Left renal cortex interstitium (tissue), 4 donors: ENCODE results near the gene CLEC4G. TPM values are rescaled to one million over a fixed set of nuclear protein-coding genes. Genes with fewer than 3 reads are reported as not detected.

Experiments used
- DNase-seq, 4 donors: peaks; one replicate each; pipeline ENCODE4 v3.0.0-alpha.2; 2013; ENCODE audit warnings: low read depth in 4 of 4, low spot score in 2 of 4, missing footprints in 1 of 4
- polyA plus RNA-seq, 4 donors: library from polyadenylated mRNA; unstranded; fragments of 120-200 nt; gene quantifications; one replicate each; pipeline ENCODE4 v1.2.1, GENCODE V29; 2013; ENCODE audit not compliant: insufficient read length in 4 of 4

Gene CLEC4G
- polyA plus RNA-seq, 4 donors = 0.21 TPM; not detected in 3

- DNase-seq = no peak
Measured at GRCh38 chr19:7729831-7730285, 2.1 kb downstream of the CLEC4G start.

- DNase-seq = no peak
Measured at GRCh38 chr19:7729211-7729610, 2.7 kb downstream of the CLEC4G start.

- no peak for DNase-seq
Measured at GRCh38 chr19:7725791-7726190, 6.1 kb downstream of the CLEC4G start.

- no peak for DNase-seq
Measured at GRCh38 chr19:7722231-7722651, 9.7 kb downstream of the CLEC4G start.

- DNase-seq = no peak
Measured at GRCh38 chr19:7720351-7720750, 11.6 kb downstream of the CLEC4G start.

- DNase-seq = no peak
Measured at GRCh38 chr19:7718668-7719067, 13.2 kb downstream of the CLEC4G start.

GRCh38 chr19:7716762-7717161 lies 15.1 kb downstream of the CLEC4G start:
- DNase-seq = no peak

GRCh38 chr19:7715671-7716070 lies 16.2 kb downstream of the CLEC4G start:
- no peak for DNase-seq

- no peak for DNase-seq
Measured at GRCh38 chr19:7710616-7711015, 21.3 kb downstream of the CLEC4G start.

GRCh38 chr19:7709932-7710460 lies 21.9 kb downstream of the CLEC4G start:
- DNase-seq = no peak

- no peak for DNase-seq
Measured at GRCh38 chr19:7706955-7707456, 24.9 kb downstream of the CLEC4G start.

GRCh38 chr19:7706188-7706954 lies 25.5 kb downstream of the CLEC4G start:
- DNase-seq = no peak

- DNase-seq = no peak
Measured at GRCh38 chr19:7705387-7706187, 26.3 kb downstream of the CLEC4G start.

- DNase-seq = no peak
Measured at GRCh38 chr19:7704280-7705060, 27.4 kb downstream of the CLEC4G start.

- no peak for DNase-seq
Measured at GRCh38 chr19:7703332-7703731, 28.6 kb downstream of the CLEC4G start.

GRCh38 chr19:7701654-7702457 lies 30.1 kb downstream of the CLEC4G start, which contains the start of gene FCER2:
TSS of gene FCER2 (minus strand) at chr19:7702131. CDS start at chr19:7699760, 2,371 bp downstream.
- DNase-seq = no peak

GRCh38 chr19:7701049-7701653 lies 30.8 kb downstream of the CLEC4G start:
- DNase-seq = no peak

- no peak for DNase-seq
Measured at GRCh38 chr19:7699417-7700401, 32.2 kb downstream of the CLEC4G start.
